OCI-M1 (cell line): ENCODE results near the gene MTARC1.

ENCODE experiments used
- DNase-seq: peaks from one replicate; lab custom pipeline; 2025; lab: John Stamatoyannopoulos, UW

The MTARC1 gene

DNA sequence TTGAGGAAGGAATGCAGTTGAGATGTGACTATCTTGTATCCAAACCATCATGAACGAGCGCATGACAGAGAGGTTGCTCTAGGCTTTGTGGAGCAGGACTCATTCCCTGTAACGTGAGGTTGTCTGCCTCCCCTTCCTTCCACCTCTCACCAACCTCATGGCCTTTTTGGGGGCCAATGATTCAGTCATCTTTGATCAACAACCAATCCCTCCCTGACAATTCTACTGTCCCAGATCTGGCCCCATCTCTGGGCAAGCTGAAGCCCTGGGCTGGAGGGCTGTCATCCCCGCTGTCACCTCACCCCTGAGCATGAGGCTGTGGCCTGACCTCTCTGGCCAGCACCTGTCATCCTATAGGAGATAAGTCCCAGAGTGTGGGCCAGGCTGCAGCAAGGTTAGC is 19.7 kb downstream of the MTARC1 start:
- no peak for DNase-seq

DNA sequence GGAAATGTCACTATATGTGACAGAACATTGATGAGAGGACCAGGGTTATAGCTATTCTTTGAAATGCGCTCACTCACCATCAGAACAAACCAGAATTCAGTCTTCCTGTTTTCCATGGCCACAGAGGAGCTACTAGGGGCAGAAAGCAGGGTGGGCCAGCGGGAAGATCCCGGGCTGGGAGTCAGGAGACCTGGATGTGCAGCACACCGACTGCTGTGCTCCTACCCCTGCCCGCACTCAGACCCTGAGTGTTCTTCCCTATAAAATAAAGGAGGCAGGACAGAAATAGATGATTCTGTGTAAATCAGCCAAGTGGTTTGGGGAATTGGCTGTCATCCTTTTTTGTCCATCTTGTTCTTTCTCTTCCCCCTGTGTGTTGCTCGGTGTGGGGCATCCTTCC is 21.0 kb downstream of the MTARC1 start:
- DNase-seq: no peak

DNA sequence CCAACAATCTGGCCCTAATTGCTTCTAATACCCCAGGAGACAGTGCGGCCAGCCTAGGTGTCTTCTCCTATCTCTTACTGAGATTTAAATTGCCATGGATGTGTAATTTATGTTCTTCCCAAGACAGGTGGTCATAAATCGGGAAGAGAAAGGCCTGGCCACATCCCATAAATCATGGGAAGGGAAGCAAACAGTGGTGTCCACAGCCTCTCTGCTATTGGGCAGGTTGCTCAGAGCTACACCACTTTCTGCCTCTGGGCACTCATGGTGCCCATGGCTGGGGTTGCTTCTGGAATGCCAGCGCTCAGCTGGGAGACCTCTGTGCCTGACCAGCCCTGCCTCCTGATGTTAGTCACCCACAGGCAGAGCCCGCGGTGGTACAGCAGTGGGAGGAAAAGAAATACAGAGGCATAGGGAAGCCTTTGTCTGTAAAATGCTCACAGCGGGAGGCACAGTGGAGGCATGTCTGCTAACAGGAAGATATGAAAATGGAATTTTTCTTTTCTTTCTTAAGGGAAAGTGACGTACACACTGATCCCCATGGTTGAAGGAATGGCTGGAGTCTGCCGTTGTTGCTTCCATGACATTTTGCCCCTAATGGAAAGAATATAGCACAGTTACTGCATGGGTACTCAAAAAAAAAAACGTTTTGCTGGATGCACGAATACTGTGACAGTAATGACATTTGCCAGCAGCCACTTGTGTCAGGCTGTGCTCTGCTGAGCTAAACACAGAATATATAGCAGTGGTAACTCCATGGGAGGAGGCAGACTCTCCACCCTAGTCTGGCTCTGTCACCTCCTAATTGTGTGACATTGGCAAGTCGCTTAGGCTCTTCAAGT is 21.9 kb downstream of the MTARC1 start:
- no peak for DNase-seq

DNA sequence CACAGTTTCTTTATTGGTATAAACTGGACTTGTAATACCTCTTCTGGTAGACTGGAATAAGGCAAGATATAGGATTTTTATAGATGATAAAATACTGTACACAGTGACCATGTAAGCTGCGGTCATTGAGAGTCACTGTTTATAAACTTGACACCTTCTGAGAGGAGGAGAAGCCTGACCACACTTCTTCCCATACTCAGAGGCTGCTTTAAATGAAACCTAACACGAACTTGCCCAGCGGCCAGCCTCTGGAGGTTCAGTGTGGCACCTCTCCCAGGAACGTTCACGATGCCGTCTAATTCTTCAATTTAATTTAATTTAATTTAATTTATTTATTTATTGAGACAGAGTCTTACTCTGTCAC is 22.5 kb downstream of the MTARC1 start:
- DNase-seq: no peak

DNA sequence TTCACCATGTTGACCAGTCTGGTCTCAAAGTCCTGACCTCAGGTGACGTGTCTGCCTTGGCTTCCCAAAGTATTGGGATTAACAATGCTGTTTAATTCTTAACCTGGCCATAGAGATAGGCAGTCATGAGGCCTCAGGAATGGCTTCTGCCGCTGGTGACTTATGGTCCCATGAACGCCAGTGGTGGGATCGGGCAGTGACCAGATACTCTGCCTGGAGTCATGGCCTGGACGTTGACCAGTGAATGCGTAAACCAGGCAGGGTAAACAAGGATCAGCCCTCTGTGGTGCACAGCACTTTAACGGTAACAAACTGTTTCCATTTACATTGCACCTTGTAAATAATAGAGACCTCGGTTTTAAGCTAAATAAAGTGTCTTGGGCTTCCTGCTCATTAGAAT is 23.0 kb downstream of the MTARC1 start:
- DNase-seq: no peak

DNA sequence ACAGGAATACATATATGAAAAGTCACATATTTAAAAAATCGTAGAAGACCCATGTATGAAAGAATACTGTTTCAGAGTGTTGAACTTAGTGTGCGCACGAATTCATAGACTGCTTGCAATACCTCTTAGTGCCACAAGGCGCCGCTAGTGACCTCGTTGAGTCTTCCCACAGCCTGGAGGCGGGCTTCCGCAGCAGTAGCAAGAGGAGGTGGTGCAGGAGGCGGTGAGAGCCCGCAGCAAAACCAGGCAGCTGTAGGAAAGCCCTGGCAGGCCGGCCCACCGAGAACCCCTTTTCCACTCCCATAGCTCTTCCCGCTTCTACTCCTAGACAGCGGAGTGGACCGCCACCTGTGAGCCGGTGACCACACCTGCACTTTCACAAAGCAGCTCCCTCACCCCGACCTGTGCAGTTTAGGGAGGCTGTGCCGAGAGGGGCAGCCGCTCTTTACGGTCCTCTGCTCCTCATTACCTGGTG is 23.5 kb downstream of the MTARC1 start:
- peak; percentile 85 for DNase-seq

DNA sequence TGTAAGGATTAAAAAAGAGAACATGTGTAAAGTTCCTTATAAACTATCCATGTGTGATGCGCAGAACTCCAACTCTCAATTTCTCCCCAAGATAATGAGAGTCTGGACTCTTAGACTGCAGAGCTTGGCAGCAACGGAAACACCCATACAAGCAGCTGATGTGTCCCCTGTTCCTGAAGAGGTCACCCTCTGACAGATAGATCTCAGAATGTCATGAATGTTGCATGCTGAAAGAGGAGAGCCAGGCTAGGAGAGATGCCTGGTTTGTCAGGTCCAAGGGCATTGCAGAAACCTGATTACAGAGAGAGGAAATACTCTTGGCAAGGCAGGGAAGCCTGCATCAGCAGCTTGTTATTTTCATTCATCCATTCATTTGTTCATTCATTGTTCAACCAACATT is 24.2 kb downstream of the MTARC1 start:
- DNase-seq: no peak

GRCh38 chr1:220811695-220812094 is 25.0 kb downstream of the MTARC1 start:
- no peak for DNase-seq

DNA sequence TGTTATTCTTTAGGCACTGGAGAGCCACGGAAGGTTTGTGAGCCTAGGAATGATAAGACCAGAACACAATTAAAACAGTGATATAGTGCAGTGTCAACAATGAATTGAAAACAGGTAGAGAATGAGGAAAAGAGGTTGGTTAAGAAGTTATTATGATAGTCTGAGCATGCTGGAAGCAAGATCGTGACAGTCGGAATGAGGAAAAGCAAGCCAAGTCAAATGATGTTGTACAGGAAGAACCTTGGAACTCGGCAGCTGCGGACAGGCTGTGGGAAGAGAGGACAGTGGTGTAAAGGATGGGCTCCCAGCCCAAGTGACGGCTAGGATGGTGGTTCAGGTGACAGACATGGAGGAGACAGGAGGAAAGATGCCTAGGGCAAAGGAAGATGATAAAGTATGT is 25.6 kb downstream of the MTARC1 start:
- DNase-seq: no peak

- DNase-seq: no peak
Observed at GRCh38 chr1:220813013-220813412, 26.3 kb downstream of the MTARC1 start.

GRCh38 chr1:220815409-220815808 is 28.7 kb downstream of the MTARC1 start:
- no peak for DNase-seq

DNA sequence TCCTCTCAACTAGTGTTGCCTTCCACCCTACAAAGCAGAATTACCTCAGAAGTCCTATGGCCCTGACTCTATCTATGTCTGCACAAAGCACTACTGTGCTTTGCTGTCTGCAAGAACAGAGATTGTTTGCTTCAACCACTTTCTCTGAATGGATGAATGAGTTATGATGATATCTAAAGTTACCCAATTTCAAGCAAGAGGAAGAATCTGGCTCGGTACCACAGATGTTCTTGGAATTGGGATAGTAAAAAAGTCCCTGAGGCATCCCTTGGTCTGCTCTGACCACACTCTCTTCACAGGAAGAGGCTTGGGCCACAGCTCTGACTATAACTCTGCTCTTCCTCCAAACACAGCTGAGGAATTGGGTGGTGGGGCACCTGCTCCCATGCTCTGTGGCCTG is 31.2 kb downstream of the MTARC1 start:
- DNase-seq: no peak

- no peak for DNase-seq
Observed at GRCh38 chr1:220818421-220819173, 31.9 kb downstream of the MTARC1 start.

DNA sequence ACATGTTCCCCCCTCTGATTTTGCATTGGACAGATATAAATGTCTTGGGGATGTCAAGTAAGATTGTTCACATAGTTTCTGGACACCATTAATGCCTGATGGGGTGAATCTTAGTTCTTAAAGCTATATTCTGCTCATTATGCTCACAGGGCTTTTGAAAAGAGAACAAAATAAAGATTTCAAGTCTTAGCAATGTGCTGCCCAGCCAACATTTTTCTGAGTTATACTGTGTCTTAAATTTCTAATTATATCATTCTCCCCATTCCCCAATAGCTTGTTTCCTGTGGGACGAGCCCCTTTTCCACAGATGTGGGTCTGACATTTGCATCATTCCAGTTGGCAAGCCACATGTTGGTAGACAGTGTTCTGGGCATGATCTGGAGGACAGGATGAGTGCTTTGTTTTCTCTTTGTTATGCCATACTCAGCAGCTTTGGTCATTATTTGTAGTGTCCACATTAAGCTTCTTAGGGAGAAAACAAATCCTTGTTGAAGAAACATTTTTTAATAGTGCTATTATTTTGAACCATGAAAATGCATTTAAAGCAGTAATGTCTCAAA is 32.8 kb downstream of the MTARC1 start:
- no peak for DNase-seq

GRCh38 chr1:220824031-220824989 is 37.6 kb downstream of the MTARC1 start:
- no peak for DNase-seq

GRCh38 chr1:220825819-220826551 is 39.3 kb downstream of the MTARC1 start:
- peak; percentile 21 for DNase-seq

- no peak for DNase-seq
Observed at GRCh38 chr1:220826729-220827128, 40.0 kb downstream of the MTARC1 start.

DNA sequence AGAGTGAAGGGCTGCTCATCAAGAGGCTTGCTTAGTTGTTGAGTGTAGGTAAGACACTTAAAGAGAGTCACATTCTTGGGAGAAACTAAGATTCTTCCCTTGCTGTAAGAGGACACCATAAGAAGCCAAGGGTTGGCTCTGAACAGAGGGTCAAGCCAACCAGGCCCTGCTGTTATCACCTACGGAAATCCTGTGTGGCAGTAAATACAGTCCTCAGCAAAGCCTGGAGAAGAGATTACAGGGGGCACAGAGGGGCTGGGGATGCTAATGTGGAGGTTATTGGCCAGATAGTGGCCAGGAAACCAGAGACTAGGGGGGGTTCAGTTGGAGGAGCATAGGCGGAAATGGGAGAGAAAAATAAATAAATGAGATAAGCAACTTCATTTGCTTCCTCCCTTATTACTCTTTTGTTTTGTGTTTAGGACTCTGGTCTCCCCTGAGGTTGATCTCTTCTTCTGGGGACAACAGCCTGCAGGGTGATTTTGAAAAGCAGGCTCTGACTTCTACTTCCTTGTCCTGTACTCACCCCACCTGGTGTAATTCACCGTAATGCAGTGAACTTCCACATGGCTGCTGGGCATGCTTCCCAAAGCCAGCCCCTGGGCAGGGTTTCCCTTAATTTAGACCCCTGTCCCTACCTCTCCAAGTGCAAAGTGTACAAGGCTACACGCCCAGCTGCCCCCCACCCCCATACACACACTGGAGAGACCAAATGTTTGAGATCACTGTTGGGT is 40.9 kb downstream of the MTARC1 start:
- no peak for DNase-seq

GRCh38 chr1:220828179-220828490 is 41.4 kb downstream of the MTARC1 start:
- DNase-seq: no peak

DNA sequence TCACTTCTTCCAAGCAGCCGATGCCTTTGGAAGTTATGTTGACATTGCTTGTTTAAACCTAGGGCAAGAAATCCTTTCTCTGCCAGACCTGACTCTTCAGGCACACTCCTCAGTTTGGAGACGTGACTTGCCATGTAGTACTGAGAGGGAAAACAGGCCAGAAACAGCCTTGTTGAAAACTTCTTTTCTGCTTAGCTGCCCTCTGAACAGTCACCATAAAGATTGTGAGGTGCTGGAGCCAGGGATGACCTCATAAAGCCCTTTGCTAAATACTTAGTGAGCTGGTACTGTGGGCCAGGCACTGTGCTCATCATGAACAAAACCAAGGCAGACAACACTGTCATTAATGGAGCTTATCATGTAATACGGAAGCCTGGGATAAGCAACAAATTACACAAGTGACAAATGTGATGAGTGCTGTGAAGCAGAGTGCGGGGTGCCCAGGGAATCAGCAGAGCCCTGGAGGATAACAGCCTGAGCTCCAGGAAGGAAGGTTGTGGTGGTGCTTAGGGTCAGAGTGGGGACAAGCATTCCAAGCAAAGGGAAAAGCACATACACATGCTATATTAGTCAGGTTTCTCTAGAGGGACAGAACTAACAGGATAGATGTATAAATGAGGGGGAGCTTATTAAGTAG is 42.4 kb downstream of the MTARC1 start:
- no peak for DNase-seq
